ENCODE results near the gene SSBP4. TPM values are rescaled to one million over a fixed set of nuclear protein-coding genes. Genes with fewer than 3 reads are reported as not detected.

SSBP4 gene
- polyA plus RNA-seq, 2 of the 4 experiments (the other 2 are of a cell fraction) = 6.9 to 43.2 TPM

- DNase-seq (ENCODE audit: low read depth in 1 of 2, low spot score in 1 of 2) (peak in 1 of 2 experiments; percentile 79), ATAC-seq (peak; percentile 40 to 70), FAIRE-seq (no peak)
- ChIA-PET CTCF (interaction anchor here (0.6 to 9.4 kb wide), 6 partner anchors 16 to 78 kb away, joined by 3 to 109 read pairs (median 8); no protein-coding TSS in a partner anchor), POLR2A (interaction anchor here (0.7 to 4.8 kb wide), 6 partner anchors 16 to 172 kb away, joined by 3 to 28 read pairs (median 6); partner anchors contain the start of gene GDF15)
- Histone ChIP-seq H3K4me2 (peak overlapping the region; percentile 93), H3K27ac (peak overlapping the region; percentile 96 to 100), H3K9me3 (no peaks in the 10 kb centered on the region), H3K4me1 (peaks cover 56% of the 10 kb centered on the region), H3K4me3 (peak overlapping the region; percentile 49)
- TF ChIP-seq HOXB13 (CRISPR knock-in tag; IDR thresholded peaks at IDR 0.05; ENCODE audit: low read depth) (0 out of 2 replicates have a peak, but pooled peaks have one; percentile 43), JUN (IDR thresholded peaks at IDR 0.05) (peak; percentile 33 to 45; a peak in 2 of 5 replicates), ZFP36 (IDR thresholded peaks at IDR 0.05; ENCODE audit: borderline replicate concordance, partially characterized antibody) (peak; percentile 75), POLR2A (IDR thresholded peaks at IDR 0.05; ENCODE audit: low read length) (0 out of 2 replicates have a peak, but pooled peaks have one; percentile 22), RARB (CRISPR knock-in tag; IDR thresholded peaks at IDR 0.05) (peak; percentile 41; the same call in 1 of the 2 replicates), POLR2AphosphoS2 (conservative IDR thresholded peaks at IDR 0.05; ENCODE audit: low read length) (no peak), HDAC2 (IDR thresholded peaks at IDR 0.05) (peak; percentile 54; the same call in 1 of the 2 replicates), ESRRA (IDR thresholded peaks at IDR 0.05; ENCODE audit: borderline replicate concordance, low read length) (no peak), E2F6 (IDR thresholded peaks at IDR 0.05; ENCODE audit: borderline replicate concordance, low read depth) (peak; percentile 80), KDM1A (IDR thresholded peaks at IDR 0.05; ENCODE audit: low read depth) (peak; percentile 68; the same call in 1 of the 2 replicates), CHD4 (IDR thresholded peaks at IDR 0.05; ENCODE audit: borderline replicate concordance) (no peak), PHF8 (IDR thresholded peaks at IDR 0.05; ENCODE audit: borderline replicate concordance, low read depth) (no peak), MAX (IDR thresholded peaks at IDR 0.05) (no peak; the same call in 1 of the 2 replicates)
- 0% methylated on average over 5 of the region's 53 CpGs for WGBS (ENCODE audit: missing lambda C conversion rate)
These were observed 1.8 kb upstream of the SSBP4 start for GRCh38 chr19:18417250-18418028.

- Histone ChIP-seq H3K27ac (peak overlapping the region; percentile 96 to 100), H3K4me1 (peaks cover 56% of the 10 kb centered on the region), H3K4me3 (peak overlapping the region; percentile 49; the same call in 2 of the 3 replicates), H3K4me2 (peak overlapping the region; percentile 93), H3K9me3 (no peaks in the 10 kb centered on the region)
- TF ChIP-seq NPAS2 (CRISPR knock-in tag; IDR thresholded peaks at IDR 0.05; ENCODE audit: borderline replicate concordance) = 0 out of 2 replicates have a peak, but pooled peaks have one; percentile 25
- peak; percentile 26; the same call in 1 of the 2 replicates for TF ChIP-seq BHLHE40 (IDR thresholded peaks at IDR 0.05; ENCODE audit: low read depth, low read length)
- TF ChIP-seq RARB (CRISPR knock-in tag; IDR thresholded peaks at IDR 0.05) = no peak
- TF ChIP-seq KDM1A (IDR thresholded peaks at IDR 0.05; ENCODE audit: low read depth) = 0 out of 2 replicates have a peak, but pooled peaks have one; percentile 47
- TF ChIP-seq MAX (IDR thresholded peaks at IDR 0.05) = peak; percentile 19; the same call in 1 of the 2 replicates
- 42% methylated on average over 16 of the region's 30 CpGs for WGBS (ENCODE audit: missing lambda C conversion rate)
- CTCF ChIA-PET = interaction anchor here (0.6 to 9.4 kb wide), 8 partner anchors 8 to 172 kb away, joined by 3 to 109 read pairs (median 8); no protein-coding TSS in a partner anchor
- POLR2A ChIA-PET = interaction anchor here (1.5 to 4.8 kb wide), 4 partner anchors 27 to 136 kb away, joined by 6 to 28 read pairs (median 12); partner anchors contain the start of genes GDF15 and JUND
- ATAC-seq (no peak), DNase-seq (ENCODE audit: low read depth in 1 of 2, low spot score in 1 of 2) (no peak), FAIRE-seq (no peak)
These were observed 1.1 kb upstream of the SSBP4 start for GRCh38 chr19:18418029-18418482.

GRCh38 chr19:18418483-18419194 is 559 bp upstream of the SSBP4 start:
- Histone ChIP-seq H3K4me2 (peak overlapping the region; percentile 93), H3K27ac (peak overlapping the region; percentile 96 to 100), H3K4me1 (peaks cover 56% of the 10 kb centered on the region), H3K9me3 (no peaks in the 10 kb centered on the region), H3K4me3 (peak overlapping the region; percentile 77)
- TF ChIP-seq HES2 (IDR thresholded peaks at IDR 0.05) = no peak
- POLR2A ChIA-PET = interaction anchor here (0.6 to 4.8 kb wide), 6 partner anchors 10 to 166 kb away, joined by 3 to 28 read pairs (median 6); partner anchors contain the start of genes GDF15 and JUND
- CTCF ChIA-PET = interaction anchor here (0.6 to 9.4 kb wide), 19 partner anchors 8 to 226 kb away, joined by 3 to 109 read pairs (median 4); partner anchors contain the start of genes LSM4 and MPV17L2
- 28% methylated on average over 12 of the region's 39 CpGs for WGBS (ENCODE audit: missing lambda C conversion rate)
- FAIRE-seq (no peak), ATAC-seq (peak; percentile 1 to 17; a peak in 4 of 6 replicates), DNase-seq (ENCODE audit: low read depth in 1 of 2, low spot score in 1 of 2) (no peak)
